Thyroid gland (tissue), 4 donors: Measurements from ENCODE around the gene SKP1.

Source experiments
- CTCF ChIP-seq, 6 experiments: fragments of 200-600 bp in 3 of 6; fragments of 450-650 bp in 3 of 6; sonication (generic) in 3 of 6; IDR thresholded peaks; one replicate each; pipeline ENCODE4 v1.5.1; 2016 to 2019; ENCODE audit warnings: antibody characterized with exemption in 6 of 6, mild to moderate bottlenecking in 2 of 6, inconsistent platforms in 1 of 6, moderate library complexity in 1 of 6
- POLR2A ChIP-seq, 2 donors: fragments of 450-650 bp; IDR thresholded peaks; one replicate each; pipeline ENCODE4 v1.6.1; 2017; ENCODE audit warnings: antibody characterized with exemption in 2 of 2, mild to moderate bottlenecking in 2 of 2, moderate library complexity in 1 of 2

- TF ChIP-seq CTCF (IDR thresholded peaks at IDR 0.05) (no peak), POLR2A (IDR thresholded peaks at IDR 0.05) (no peak)
Measured at GRCh38 chr5:134215757-134216156, 39.0 kb upstream of the SKP1 start.
